H1 (cell line): Measurements from ENCODE around the gene GLB1L3. TPM values are rescaled to one million over a fixed set of nuclear protein-coding genes. Genes with fewer than 3 reads are reported as not detected.

Source experiments
- CTCF ChIA-PET: fragments of 300-600 bp; sonication (Branson Sonifier 250); formaldehyde crosslinking; loops from one replicate; lab custom pipeline; 2021; ENCODE audit not compliant: partially characterized antibody; lab: Charles Lee
- POLR2A ChIA-PET: fragments of 300-600 bp; sonication (Branson Sonifier 250); formaldehyde crosslinking; loops from one replicate; lab custom pipeline; 2021; ENCODE audit warnings: inconsistent platforms; ENCODE audit not compliant: partially characterized antibody; lab: Charles Lee
- DNase-seq, 2 experiments: peaks; one replicate each; pipeline versions ENCODE4 v3.0.0 to v3.0.0-alpha.2; 2010 to 2022; ENCODE audit warnings: low spot score in 2 of 2, low read depth in 1 of 2, mixed read lengths in 1 of 2
- FAIRE-seq: peaks from 2 replicates; lab custom pipeline; 2011; peaks lifted over from hg19 to GRCh38; lab: Jason Lieb, UNC
- H2AFZ ChIP-seq: 2 replicates; pipeline ENCODE4 v1.8.1; 2012; ENCODE audit warnings: low read length, inconsistent platforms
- H2AK5ac ChIP-seq: 2 replicates; pipeline ENCODE4 v1.6.1; 2013; ENCODE audit warnings: low read depth, low read length
- H2BK120ac ChIP-seq: replicated peaks from 2 replicates; pipeline ENCODE3; 2013; ENCODE audit warnings: low read depth, low read length, inconsistent platforms
- H2BK12ac ChIP-seq: 2 replicates; pipeline ENCODE4 v1.6.1; 2013; ENCODE audit warnings: low read depth, low read length
- H2BK15ac ChIP-seq: 2 replicates; pipeline ENCODE4 v1.6.1; 2013; ENCODE audit warnings: low read length
- H2BK20ac ChIP-seq: 2 replicates; pipeline ENCODE4 v1.6.1; 2013; ENCODE audit warnings: low read length
- H2BK5ac ChIP-seq: 2 replicates; pipeline ENCODE4 v1.6.1; 2013; ENCODE audit warnings: low read depth, low read length
- H3K14ac ChIP-seq: 2 replicates; pipeline ENCODE4 v1.6.1; 2013; ENCODE audit warnings: inconsistent platforms; ENCODE audit not compliant: insufficient read length
- H3K18ac ChIP-seq: 2 replicates; pipeline ENCODE4 v1.6.1; 2013; ENCODE audit warnings: low read length; ENCODE audit errors: extremely low read depth
- H3K23ac ChIP-seq: 2 replicates; pipeline ENCODE4 v1.6.1; 2013; ENCODE audit warnings: inconsistent platforms; ENCODE audit not compliant: insufficient read length
- H3K23me2 ChIP-seq: 2 replicates; pipeline ENCODE4 v1.6.1; 2013; ENCODE audit warnings: low read depth, low read length
- H3K27ac ChIP-seq: 2 replicates; pipeline ENCODE4 v1.6.1; 2011; ENCODE audit warnings: low read depth, low read length, inconsistent platforms
- H3K27me3 ChIP-seq, 4 experiments: replicated peaks in 1 of 4; 1 replicate in 1 of 4; 2 replicates in 3 of 4; pipeline versions ENCODE4 v1.6.1 to v1.8.1; 2011 to 2013; ENCODE audit warnings: low read length in 3 of 4, mild to moderate bottlenecking in 3 of 4, inconsistent platforms in 2 of 4, mixed read lengths in 2 of 4, moderate library complexity in 1 of 4; ENCODE audit not compliant: control insufficient read depth in 3 of 4, insufficient read depth in 3 of 4; ENCODE audit errors: extremely low read depth in 1 of 4
- H3K36me3 ChIP-seq, 4 experiments: 2 replicates each; pipeline versions ENCODE4 v1.6.1 to v1.8.1; 2011 to 2013; ENCODE audit warnings: mild to moderate bottlenecking in 4 of 4, low read length in 3 of 4, moderate library complexity in 2 of 4, control low read depth in 1 of 4, inconsistent platforms in 1 of 4; ENCODE audit not compliant: insufficient read depth in 4 of 4, control insufficient read depth in 2 of 4
- H3K4ac ChIP-seq: replicated peaks from 2 replicates; pipeline ENCODE3; 2013; ENCODE audit warnings: low read length, low read depth, mixed read lengths, inconsistent platforms; ENCODE audit not compliant: insufficient read length
- H3K4me1 ChIP-seq, 4 experiments: replicated peaks in 1 of 4; 1 replicate in 1 of 4; 2 replicates in 3 of 4; pipeline versions ENCODE4 v1.6.1 to v1.8.1; 2011 to 2013; ENCODE audit warnings: low read length in 3 of 4, inconsistent platforms in 2 of 4, mixed read lengths in 1 of 4; ENCODE audit not compliant: insufficient read depth in 4 of 4, control insufficient read depth in 3 of 4
- H3K4me2 ChIP-seq, 2 experiments: 2 replicates each; pipeline versions ENCODE4 v1.6.1 to v1.8.1; 2011 to 2013; ENCODE audit warnings: low read depth in 2 of 2, low read length in 2 of 2, control low read depth in 1 of 2, inconsistent platforms in 1 of 2, mild to moderate bottlenecking in 1 of 2; ENCODE audit not compliant: insufficient read depth in 1 of 2
- H3K4me3 ChIP-seq, 4 experiments: fragments of 200-600, 300-600 bp in 1 of 4; sonication (generic), shearing (Covaris generic), sonication (Bioruptor Twin) in 1 of 4; 2 replicates each; pipeline versions ENCODE4 v1.5.1 to v1.8.1; 2011 to 2016; ENCODE audit warnings: low read length in 4 of 4, low read depth in 3 of 4, control low read depth in 2 of 4, inconsistent platforms in 2 of 4, mild to moderate bottlenecking in 2 of 4, mixed read lengths in 1 of 4, moderate library complexity in 1 of 4; ENCODE audit not compliant: insufficient read depth in 2 of 4; ENCODE audit errors: extremely low read depth in 1 of 4
- H3K56ac ChIP-seq: replicated peaks from 2 replicates; pipeline ENCODE3; 2013; ENCODE audit warnings: low read depth, mild to moderate bottlenecking, mixed read lengths, low read length, inconsistent platforms; ENCODE audit not compliant: insufficient read length
- H3K79me1 ChIP-seq: 2 replicates; pipeline ENCODE4 v1.6.1; 2013; ENCODE audit warnings: low read depth, low read length, control low read depth
- H3K79me2 ChIP-seq, 2 experiments: 2 replicates each; pipeline versions ENCODE4 v1.6.1 to v1.8.1; 2012 to 2013; ENCODE audit warnings: low read length in 2 of 2, mild to moderate bottlenecking in 2 of 2, inconsistent platforms in 1 of 2; ENCODE audit not compliant: insufficient read depth in 2 of 2, control insufficient read depth in 1 of 2
- H3K9ac ChIP-seq, 4 experiments: replicated peaks in 1 of 4; 1 replicate in 1 of 4; 2 replicates in 3 of 4; pipeline versions ENCODE4 v1.6.1 to v1.8.1; 2011 to 2013; ENCODE audit warnings: low read depth in 3 of 4, low read length in 3 of 4, control low read depth in 2 of 4, mild to moderate bottlenecking in 2 of 4, moderate library complexity in 2 of 4, inconsistent platforms in 1 of 4; ENCODE audit errors: extremely low read depth in 1 of 4
- H3K9me3 ChIP-seq, 2 experiments: 2 replicates each; pipeline versions ENCODE4 v1.6.1 to v1.8.1; 2012 to 2013; ENCODE audit warnings: mild to moderate bottlenecking in 2 of 2, moderate library complexity in 2 of 2, control low read depth in 1 of 2, inconsistent platforms in 1 of 2, low read depth in 1 of 2, low read length in 1 of 2, mixed read lengths in 1 of 2; ENCODE audit not compliant: insufficient read depth in 2 of 2
- H4K20me1 ChIP-seq, 2 experiments: replicated peaks in 1 of 2; 2 replicates each; pipeline versions ENCODE3 to v1.8.1; 2011 to 2013; ENCODE audit warnings: inconsistent platforms in 2 of 2, low read length in 2 of 2, mild to moderate bottlenecking in 1 of 2; ENCODE audit not compliant: insufficient read depth in 2 of 2, control insufficient read depth in 1 of 2
- H4K5ac ChIP-seq: 2 replicates; pipeline ENCODE4 v1.6.1; 2013; ENCODE audit warnings: low read length, low read depth, mixed read lengths, inconsistent platforms; ENCODE audit not compliant: insufficient read length
- H4K8ac ChIP-seq: 2 replicates; pipeline ENCODE4 v1.8.0; 2013; ENCODE audit warnings: mild to moderate bottlenecking, moderate library complexity, low read length, inconsistent platforms; ENCODE audit not compliant: insufficient read depth; ENCODE audit errors: extremely low read depth
- H4K91ac ChIP-seq: replicated peaks from 2 replicates; pipeline ENCODE3; 2013; ENCODE audit warnings: low read length, mixed read lengths, inconsistent platforms; ENCODE audit not compliant: insufficient read length
- ASH2L ChIP-seq: fragments of 200-600, 300-600 bp; sonication (generic); IDR thresholded peaks from one replicate; pipeline ENCODE4 v1.7.1; 2017; ENCODE audit warnings: low read length
- BRCA1 ChIP-seq: IDR thresholded peaks from 2 replicates; pipeline ENCODE4 v1.6.1; 2012; ENCODE audit warnings: low read depth, low read length, improper control_type of control experiment
- CHD1 ChIP-seq: IDR thresholded peaks from 2 replicates; pipeline ENCODE4 v1.6.1; 2012; ENCODE audit warnings: low read depth, low read length, improper control_type of control experiment
- CTCF ChIP-seq, 3 experiments: IDR thresholded peaks; 1 replicate in 2 of 3; 2 replicates in 1 of 3; pipeline versions ENCODE4 v1.5.1 to v1.6.1; 2011; ENCODE audit warnings: low read length in 3 of 3, mild to moderate bottlenecking in 3 of 3, inconsistent platforms in 2 of 3, low read depth in 1 of 3, moderate library complexity in 1 of 3; ENCODE audit not compliant: insufficient read depth in 1 of 3; ENCODE audit errors: control extremely low read depth in 1 of 3
- EZH2 ChIP-seq: fragments of 200-600 bp; sonication (generic); IDR thresholded peaks from 2 replicates; pipeline ENCODE4 v1.7.1; 2012; ENCODE audit warnings: low read depth, mild to moderate bottlenecking, moderate library complexity, low read length, inconsistent platforms; ENCODE audit not compliant: severe bottlenecking
- MAFK ChIP-seq: IDR thresholded peaks from 2 replicates; pipeline ENCODE4 v1.6.1; 2012; ENCODE audit warnings: low read depth, mild to moderate bottlenecking, improper control_type of control experiment, low read length
- POLR2AphosphoS5 ChIP-seq: IDR thresholded peaks from 2 replicates; pipeline ENCODE4 v1.6.1; 2011; ENCODE audit warnings: low read depth, low read length
- RAD21 ChIP-seq, 2 experiments: IDR thresholded peaks in 1 of 2; conservative IDR thresholded peaks in 1 of 2; 2 replicates each; pipeline ENCODE4 v1.6.1; 2011; ENCODE audit warnings: low read depth in 2 of 2, low read length in 2 of 2, improper control_type of control experiment in 1 of 2, inconsistent platforms in 1 of 2, mild to moderate bottlenecking in 1 of 2, moderate library complexity in 1 of 2
- RNF2 ChIP-seq: fragments of 200-900, 300-1000 bp; sonication (generic); IDR thresholded peaks from 2 replicates; pipeline ENCODE4 v1.7.1; 2016; ENCODE audit warnings: borderline replicate concordance, low read depth, mild to moderate bottlenecking, antibody characterized with exemption, low read length; ENCODE audit not compliant: poor library complexity, severe bottlenecking; ENCODE audit errors: missing control alignments
- RXRA ChIP-seq: IDR thresholded peaks from 2 replicates; pipeline ENCODE4 v1.6.1; 2011; ENCODE audit warnings: low read depth, mild to moderate bottlenecking, low read length, moderate library complexity; ENCODE audit not compliant: insufficient read depth
- TEAD4 ChIP-seq: IDR thresholded peaks from 2 replicates; pipeline ENCODE4 v1.6.1; 2012; ENCODE audit warnings: low read depth, low read length, inconsistent platforms, mixed read lengths
- YY1 ChIP-seq: IDR thresholded peaks from 2 replicates; pipeline ENCODE4 v1.6.1; 2011; ENCODE audit warnings: low read depth, mild to moderate bottlenecking, low read length
- WGBS, 2 experiments: shearing (Covaris generic) in 1 of 2; methylation state at CpG; one replicate each; pipeline versions ENCODE4 v1.1.6 to v1.1.7; 2013 to 2015; ENCODE audit warnings: low lambda C conversion rate in 2 of 2, mixed read lengths in 2 of 2, inconsistent platforms in 1 of 2, low coverage in 1 of 2, missing lambda C conversion rate in 1 of 2; ENCODE audit not compliant: insufficient replicate concordance in 2 of 2, insufficient coverage in 1 of 2, insufficient read length in 1 of 2; ENCODE audit errors: extremely low coverage in 1 of 2, missing lambda C conversion rate in 1 of 2; 5-methylcytosine and 5-hydroxymethylcytosine counted together
- polyA plus RNA-seq, 7 experiments: library from polyadenylated mRNA; depleted of rRNA in 3 of 7; stranded (reverse) in 5 of 7; unstranded in 2 of 7; fragments of >200 nt in 5 of 7; fragments of 200-250 nt in 2 of 7; gene quantifications; 1 replicate in 5 of 7; 2 replicates in 1 of 7; 4 replicates in 1 of 7; pipeline versions ENCODE4 v1.2.1 to v1.2.3, GENCODE V29; 2011 to 2013; ENCODE audit warnings: missing spikeins in 2 of 7, mixed read lengths in 2 of 7
- total RNA-seq: library from RNA; stranded (reverse); fragmentation: NEBNext Ultra II Directional; extraction: Animal tissue kit (Norgen Biotek cat#: 25700); gene quantifications from 2 replicates; pipeline ENCODE4 v1.2.1, GENCODE V29; 2021

The GLB1L3 gene
- total and polyA plus RNA-seq, 2 of the 8 experiments (the other 6 are each of a cell fraction or from before 2014, with no cell fraction given), result 14.9 to 33.2 TPM

- Histone ChIP-seq H4K5ac (no peak overlapping the region), H3K9ac (no peak overlapping the region), H3K4me1 (no peaks in the 10 kb centered on the region; a peak in 1 of 7 replicates), H3K18ac (no peak overlapping the region), H2AFZ (no peak overlapping the region), H4K91ac (no peak overlapping the region), H2BK120ac (no peak overlapping the region), H3K79me2 (no peaks in the 10 kb centered on the region), H2BK12ac (no peak overlapping the region), H3K9me3 (no peaks in the 10 kb centered on the region; a peak in 1 of 4 replicates), H2AK5ac (no peak overlapping the region), H3K79me1 (no peaks in the 10 kb centered on the region), H3K4ac (no peak overlapping the region), H2BK15ac (no peak overlapping the region), H3K4me3 (no peak overlapping the region), H2BK5ac (no peak overlapping the region), H3K27me3 (no peaks in the 10 kb centered on the region), H3K56ac (no peak overlapping the region), H3K4me2 (no peak overlapping the region), H4K8ac (no peak overlapping the region), H3K36me3 (peaks cover 2 to 10% (median 6%) of the 10 kb centered on the region in 4 experiments; a peak in 7 of 8 replicates), H4K20me1 (no peaks in the 10 kb centered on the region), H3K23ac (no peak overlapping the region), H2BK20ac (no peak overlapping the region), H3K23me2 (peaks cover 7% of the 10 kb centered on the region; the same call in 1 of the 2 replicates), H3K27ac (no peak overlapping the region), H3K14ac (no peak overlapping the region)
- ChIA-PET POLR2A (no interaction called here), CTCF (no interaction called here)
- FAIRE-seq (no peak), DNase-seq (no peak)
- WGBS, 2 experiments, result 77% methylated on average over 5 of the region's 5 CpGs; no CpG with 5 or more reads in 1 of the 2 experiments
- TF ChIP-seq CTCF (IDR thresholded peaks at IDR 0.05; ENCODE audit: control extremely low read depth in 1 of 3, insufficient read depth in 1 of 3, low read depth in 1 of 3, low read length in 3 of 3) (no peak), TEAD4 (no peak), ASH2L (no peak), BRCA1 (no peak), RNF2 (no peak), CHD1 (no peak), YY1 (no peak), EZH2 (no peak), MAFK (no peak), POLR2AphosphoS5 (no peak), RAD21 (IDR thresholded peaks at IDR 0.05 in 1 of 2, conservative IDR thresholded peaks at IDR 0.05 in 1 of 2; ENCODE audit: low read depth in 2 of 2, low read length in 2 of 2) (no peak), RXRA (no peak)
Observed at GRCh38 chr11:134312807-134313206, 36.6 kb downstream of the GLB1L3 start.
